OCI-LY1 (cell line): ENCODE measurements around the gene SLC7A14.

Source experiments
- CTCF ChIP-seq: fragments of 200-600 bp; sonication (generic), shearing (Covaris generic); IDR thresholded peaks from 2 replicates; pipeline ENCODE4 v1.5.1; 2017; ENCODE audit warnings: mild to moderate bottlenecking, antibody characterized with exemption, low read length, moderate library complexity, mixed read lengths
- EZH2 ChIP-seq: fragments of 200-600 bp; sonication (generic), shearing (Covaris generic); IDR thresholded peaks from 2 replicates; pipeline ENCODE4 v1.8.0; 2017; ENCODE audit warnings: borderline replicate concordance, mixed run types, mild to moderate bottlenecking, antibody characterized with exemption, low read length, moderate library complexity, mixed read lengths

DNA sequence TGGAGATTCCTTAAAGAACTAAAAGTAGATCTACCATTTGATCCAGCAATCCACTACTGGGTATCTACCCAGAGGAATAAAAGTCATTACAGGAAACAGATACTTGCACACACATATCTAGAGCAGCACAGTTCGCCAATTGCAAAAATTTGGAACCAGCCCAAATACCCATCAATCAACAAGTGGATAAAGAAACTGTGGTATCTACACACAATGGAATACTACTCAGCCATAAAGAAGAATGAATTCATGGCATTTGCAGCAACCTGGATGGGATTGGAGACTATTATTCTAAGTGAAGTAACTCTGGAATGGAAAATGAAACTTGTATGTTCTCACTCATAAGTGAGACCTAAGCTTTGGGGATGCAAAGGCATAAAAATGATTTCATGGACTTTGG lies 23.8 kb downstream of the SLC7A14 start:
- no peak for TF ChIP-seq CTCF
- TF ChIP-seq EZH2 = no peak
